ENCODE results near the gene ARHGAP30.
A peak's percentile ranks its signal among the peaks of the same experiment; 100 is the strongest.

ARHGAP30 gene

DNA sequence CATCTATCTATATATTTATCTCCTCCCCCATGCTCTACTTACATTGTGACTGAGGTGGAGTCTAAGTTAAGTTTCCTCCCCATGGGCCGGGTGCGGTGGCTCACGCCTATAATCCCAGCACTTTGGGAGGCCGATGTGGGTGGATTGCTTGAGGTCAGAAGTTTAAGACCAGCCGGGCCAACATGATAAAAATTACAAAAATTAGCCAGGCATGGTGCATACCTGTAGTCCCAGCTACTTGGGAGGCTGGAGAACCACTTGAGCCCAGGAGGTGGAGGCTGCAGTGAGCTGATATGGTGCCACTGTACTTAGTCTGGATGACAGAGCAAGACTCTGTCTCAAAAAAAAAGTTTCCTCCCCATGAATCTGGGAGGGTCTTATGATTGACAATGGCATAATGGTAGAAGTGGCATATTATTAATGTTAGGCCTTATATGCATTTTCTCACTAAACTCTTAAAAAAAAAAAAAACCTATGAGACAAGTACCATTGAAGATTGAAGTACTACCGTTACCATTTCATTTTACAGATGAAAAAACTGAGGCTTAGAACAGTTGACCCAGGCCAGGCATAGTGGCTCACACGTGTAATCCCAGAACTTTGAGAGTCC lies 60.0 kb downstream of the ARHGAP30 start:
- H3K27me3 ChIP-seq (replicated peaks in 2 of 5; ENCODE audit: control insufficient read depth in 4 of 5, insufficient read depth in 5 of 5, low read length in 4 of 5), result no peaks in the 10 kb centered on the region
- H3K4me1 ChIP-seq (ENCODE audit: control extremely low read depth in 1 of 4, control insufficient read depth in 4 of 4, insufficient read depth in 4 of 4, low read length in 3 of 4), result peaks cover 12 to 36% (median 28%) of the 10 kb centered on the region in 4 experiments
- CTCF ChIA-PET, result interaction anchor here (1.2 to 13.2 kb wide), 4 partner anchors 11 to 132 kb away, joined by 4 to 120 read pairs (median 14); partner anchors contain the start of gene F11R
- H3K9me3 ChIP-seq (ENCODE audit: control extremely low read depth in 1 of 5, control insufficient read depth in 4 of 5, insufficient read depth in 2 of 5, low read depth in 1 of 5, low read length in 4 of 5), result no peaks in the 10 kb centered on the region
- peaks cover 0 to 7% (median 1%) of the 10 kb centered on the region in 4 experiments for H3K36me3 ChIP-seq (ENCODE audit: control insufficient read depth in 4 of 4, insufficient read depth in 4 of 4, low read length in 3 of 4)
- H3K27ac ChIP-seq (ENCODE audit: insufficient read depth in 1 of 2, low read depth in 1 of 2, low read length in 2 of 2, poor library complexity in 1 of 2, severe bottlenecking in 2 of 2), result no peak overlapping the region
- 86% methylated on average over 7 of the region's 7 CpGs for WGBS (ENCODE audit: insufficient coverage)
- DNase-seq, result peak in 1 of 3 donors; percentile 33
- POLR2A ChIA-PET, result interaction anchor here (0.7 kb wide), 1 partner anchor 37 kb away, joined by 3 read pairs; no protein-coding TSS in a partner anchor
- H3K4me3 ChIP-seq (ENCODE audit: control insufficient read depth in 1 of 7, extremely low read depth in 1 of 7, insufficient read depth in 4 of 7, low read depth in 2 of 7, low read length in 6 of 7), result no peak overlapping the region

DNA sequence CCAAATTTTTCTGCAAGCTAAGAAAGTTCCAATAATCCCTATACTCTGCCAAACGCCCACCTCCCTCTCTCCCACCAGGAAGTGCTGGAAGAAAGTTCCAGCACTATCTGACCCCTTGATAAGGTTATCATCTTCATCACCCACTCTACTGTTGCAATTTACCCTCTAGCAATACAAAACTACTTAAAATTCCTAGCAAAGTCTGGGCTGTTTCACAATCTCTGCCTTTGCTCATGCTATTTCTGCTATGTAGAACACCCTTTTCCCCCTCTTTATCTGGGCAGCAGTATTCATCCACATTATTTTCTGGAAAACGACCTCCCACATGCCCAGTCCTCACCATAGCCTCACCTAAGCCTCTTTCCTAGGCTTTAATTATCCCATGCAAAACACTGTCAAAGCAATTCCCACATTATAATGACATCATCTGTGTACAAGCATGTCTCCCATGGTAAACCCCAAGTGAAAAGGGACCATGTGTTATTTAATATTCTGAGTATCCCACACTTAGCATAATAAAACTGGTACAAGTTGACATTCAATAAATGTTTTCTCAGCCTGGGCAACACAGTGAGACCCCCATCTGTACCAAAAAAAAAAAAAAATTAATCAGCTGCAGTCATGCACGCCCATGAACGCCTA lies 60.7 kb downstream of the ARHGAP30 start:
- POLR2A ChIA-PET, result no interaction called here
- 100% methylated on average over 2 of the region's 4 CpGs for WGBS (ENCODE audit: insufficient coverage)
- CTCF ChIA-PET, result interaction anchor here (1.1 to 13.2 kb wide), 4 partner anchors 12 to 132 kb away, joined by 3 to 120 read pairs (median 12); no protein-coding TSS in a partner anchor
- Histone ChIP-seq H3K27ac (ENCODE audit: insufficient read depth in 1 of 2, low read depth in 1 of 2, low read length in 2 of 2, poor library complexity in 1 of 2, severe bottlenecking in 2 of 2) (no peak overlapping the region), H3K4me3 (ENCODE audit: control insufficient read depth in 1 of 7, extremely low read depth in 1 of 7, insufficient read depth in 4 of 7, low read depth in 2 of 7, low read length in 6 of 7) (no peak overlapping the region), H3K36me3 (ENCODE audit: control insufficient read depth in 4 of 4, insufficient read depth in 4 of 4, low read length in 3 of 4) (peaks cover 0 to 7% (median 1%) of the 10 kb centered on the region in 4 experiments), H3K4me1 (ENCODE audit: control extremely low read depth in 1 of 4, control insufficient read depth in 4 of 4, insufficient read depth in 4 of 4, low read length in 3 of 4) (peaks cover 10 to 30% (median 22%) of the 10 kb centered on the region in 4 experiments), H3K9me3 (ENCODE audit: control extremely low read depth in 1 of 5, control insufficient read depth in 4 of 5, insufficient read depth in 2 of 5, low read depth in 1 of 5, low read length in 4 of 5) (no peaks in the 10 kb centered on the region), H3K27me3 (replicated peaks in 2 of 5; ENCODE audit: control insufficient read depth in 4 of 5, insufficient read depth in 5 of 5, low read length in 4 of 5) (no peaks in the 10 kb centered on the region)
- DNase-seq, result no peak

DNA sequence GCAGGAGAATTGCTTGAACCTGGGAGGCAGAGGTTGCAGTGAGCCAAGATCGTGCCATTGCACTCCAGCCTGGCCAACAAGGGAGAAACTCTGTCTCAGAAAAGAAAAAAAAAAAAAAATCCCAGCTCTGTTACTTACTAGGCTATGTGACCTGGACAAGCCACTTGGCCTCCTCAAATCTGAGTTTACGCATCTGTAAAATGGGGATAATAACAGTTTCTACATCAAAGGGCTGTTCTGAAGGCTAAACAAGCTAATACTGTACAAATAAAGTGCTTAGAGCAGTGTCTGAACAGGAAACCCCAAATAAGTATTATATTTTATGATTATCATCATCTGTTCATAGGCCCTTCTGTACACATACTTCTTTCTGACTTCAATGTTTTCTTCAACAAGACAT lies 62.3 kb downstream of the ARHGAP30 start:
- Histone ChIP-seq H3K27me3 (replicated peaks in 2 of 5; ENCODE audit: control insufficient read depth in 4 of 5, insufficient read depth in 5 of 5, low read length in 4 of 5) (no peaks in the 10 kb centered on the region), H3K27ac (ENCODE audit: insufficient read depth in 1 of 2, low read depth in 1 of 2, low read length in 2 of 2, poor library complexity in 1 of 2, severe bottlenecking in 2 of 2) (no peak overlapping the region), H3K9me3 (ENCODE audit: control extremely low read depth in 1 of 5, control insufficient read depth in 4 of 5, insufficient read depth in 2 of 5, low read depth in 1 of 5, low read length in 4 of 5) (no peaks in the 10 kb centered on the region), H3K4me3 (ENCODE audit: control insufficient read depth in 1 of 7, extremely low read depth in 1 of 7, insufficient read depth in 4 of 7, low read depth in 2 of 7, low read length in 6 of 7) (no peak overlapping the region), H3K4me1 (ENCODE audit: control extremely low read depth in 1 of 4, control insufficient read depth in 4 of 4, insufficient read depth in 4 of 4, low read length in 3 of 4) (peaks cover 4 to 14% (median 7%) of the 10 kb centered on the region in 4 experiments), H3K36me3 (ENCODE audit: control insufficient read depth in 4 of 4, insufficient read depth in 4 of 4, low read length in 3 of 4) (peaks cover 0 to 7% (median 1%) of the 10 kb centered on the region in 4 experiments)
- POLR2A ChIA-PET, result no interaction called here
- DNase-seq, result no peak
- WGBS (ENCODE audit: insufficient coverage), result 100% methylated on average over 1 of the region's 2 CpGs
- CTCF ChIA-PET, result interaction anchor here (1.1 to 13.2 kb wide), 3 partner anchors 10 to 32 kb away, joined by 5 to 120 read pairs (median 7); partner anchors contain the start of gene TSTD1

DNA sequence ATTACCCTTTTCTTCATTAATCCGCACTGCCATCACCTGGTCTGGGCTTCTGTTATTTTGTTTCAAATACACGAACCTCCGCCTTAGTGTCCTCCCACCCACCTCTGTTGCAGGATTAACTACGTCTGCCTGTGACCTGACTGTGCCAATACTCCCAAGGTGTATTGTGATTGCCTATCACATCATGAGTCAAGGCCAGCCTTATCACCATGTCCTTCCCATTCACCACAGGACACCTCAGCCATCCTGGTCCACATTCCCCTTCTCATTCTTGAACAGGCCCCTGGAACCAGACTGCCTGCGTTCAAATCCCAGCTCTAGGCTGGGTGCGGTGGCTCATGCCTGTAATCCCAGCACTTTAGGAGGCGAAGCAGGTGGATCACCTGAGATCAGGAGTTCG lies 63.1 kb downstream of the ARHGAP30 start:
- no peak overlapping the region for H3K4me3 ChIP-seq (ENCODE audit: control insufficient read depth in 1 of 7, extremely low read depth in 1 of 7, insufficient read depth in 4 of 7, low read depth in 2 of 7, low read length in 6 of 7)
- 98% methylated on average over 5 of the region's 8 CpGs for WGBS (ENCODE audit: insufficient coverage)
- H3K9me3 ChIP-seq (ENCODE audit: control extremely low read depth in 1 of 5, control insufficient read depth in 4 of 5, insufficient read depth in 2 of 5, low read depth in 1 of 5, low read length in 4 of 5), result no peaks in the 10 kb centered on the region
- peaks cover 0 to 7% (median under 1%) of the 10 kb centered on the region in 4 experiments for H3K4me1 ChIP-seq (ENCODE audit: control extremely low read depth in 1 of 4, control insufficient read depth in 4 of 4, insufficient read depth in 4 of 4, low read length in 3 of 4)
- H3K27ac ChIP-seq (ENCODE audit: insufficient read depth in 1 of 2, low read depth in 1 of 2, low read length in 2 of 2, poor library complexity in 1 of 2, severe bottlenecking in 2 of 2), result no peak overlapping the region
- ChIA-PET POLR2A (no interaction called here), CTCF (interaction anchor here (0.7 to 13.2 kb wide), 6 partner anchors 9 to 92 kb away, joined by 3 to 120 read pairs (median 6); partner anchors contain the start of genes KLHDC9 and TSTD1)
- no peak for DNase-seq
- H3K27me3 ChIP-seq (replicated peaks in 2 of 5; ENCODE audit: control insufficient read depth in 4 of 5, insufficient read depth in 5 of 5, low read length in 4 of 5), result no peaks in the 10 kb centered on the region
- H3K36me3 ChIP-seq (ENCODE audit: control insufficient read depth in 4 of 4, insufficient read depth in 4 of 4, low read length in 3 of 4), result peaks cover 0 to 7% (median 3%) of the 10 kb centered on the region in 4 experiments

DNA sequence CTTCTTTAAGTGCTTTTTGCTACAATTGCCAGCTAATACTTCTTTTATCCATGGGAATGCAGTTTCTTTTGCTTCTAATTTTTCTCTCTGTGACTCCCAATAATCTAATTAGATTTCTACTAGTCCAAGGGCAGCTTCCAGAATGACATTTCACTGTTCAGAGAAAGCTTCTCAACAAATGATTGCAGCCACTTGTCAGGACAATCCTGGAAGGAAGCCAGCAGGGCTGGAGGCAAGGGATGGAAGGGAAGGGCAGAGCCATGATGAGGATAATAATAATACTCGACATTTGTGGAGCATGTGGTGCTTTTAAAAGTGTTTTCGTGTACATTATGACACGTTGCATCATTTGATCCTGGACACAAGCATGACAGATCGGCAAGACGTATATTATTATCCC lies 68.2 kb downstream of the ARHGAP30 start:
- DNase-seq, result no peak
- CTCF ChIA-PET, result interaction anchor here (1.2 to 8.6 kb wide), 5 partner anchors 9 to 96 kb away, joined by 3 to 120 read pairs (median 5); partner anchors contain the start of gene KLHDC9
- Histone ChIP-seq H3K9me3 (ENCODE audit: control extremely low read depth in 1 of 5, control insufficient read depth in 4 of 5, insufficient read depth in 2 of 5, low read depth in 1 of 5, low read length in 4 of 5) (no peaks in the 10 kb centered on the region), H3K36me3 (ENCODE audit: control insufficient read depth in 4 of 4, insufficient read depth in 4 of 4, low read length in 3 of 4) (peaks cover 14 to 38% (median 30%) of the 10 kb centered on the region in 4 experiments), H3K4me1 (ENCODE audit: control extremely low read depth in 1 of 4, control insufficient read depth in 4 of 4, insufficient read depth in 4 of 4, low read length in 3 of 4) (peaks cover 0 to 6% (median 5%) of the 10 kb centered on the region in 4 experiments), H3K4me3 (ENCODE audit: control insufficient read depth in 1 of 7, extremely low read depth in 1 of 7, insufficient read depth in 4 of 7, low read depth in 2 of 7, low read length in 6 of 7) (no peak overlapping the region), H3K27ac (ENCODE audit: insufficient read depth in 1 of 2, low read depth in 1 of 2, low read length in 2 of 2, poor library complexity in 1 of 2, severe bottlenecking in 2 of 2) (no peak overlapping the region), H3K27me3 (replicated peaks in 2 of 5; ENCODE audit: control insufficient read depth in 4 of 5, insufficient read depth in 5 of 5, low read length in 4 of 5) (no peaks in the 10 kb centered on the region)
- 96% methylated on average over 3 of the region's 5 CpGs for WGBS (ENCODE audit: insufficient coverage)
- POLR2A ChIA-PET, result interaction anchor here (0.5 kb wide), 1 partner anchor 13 kb away, joined by 10 read pairs; no protein-coding TSS in a partner anchor

DNA sequence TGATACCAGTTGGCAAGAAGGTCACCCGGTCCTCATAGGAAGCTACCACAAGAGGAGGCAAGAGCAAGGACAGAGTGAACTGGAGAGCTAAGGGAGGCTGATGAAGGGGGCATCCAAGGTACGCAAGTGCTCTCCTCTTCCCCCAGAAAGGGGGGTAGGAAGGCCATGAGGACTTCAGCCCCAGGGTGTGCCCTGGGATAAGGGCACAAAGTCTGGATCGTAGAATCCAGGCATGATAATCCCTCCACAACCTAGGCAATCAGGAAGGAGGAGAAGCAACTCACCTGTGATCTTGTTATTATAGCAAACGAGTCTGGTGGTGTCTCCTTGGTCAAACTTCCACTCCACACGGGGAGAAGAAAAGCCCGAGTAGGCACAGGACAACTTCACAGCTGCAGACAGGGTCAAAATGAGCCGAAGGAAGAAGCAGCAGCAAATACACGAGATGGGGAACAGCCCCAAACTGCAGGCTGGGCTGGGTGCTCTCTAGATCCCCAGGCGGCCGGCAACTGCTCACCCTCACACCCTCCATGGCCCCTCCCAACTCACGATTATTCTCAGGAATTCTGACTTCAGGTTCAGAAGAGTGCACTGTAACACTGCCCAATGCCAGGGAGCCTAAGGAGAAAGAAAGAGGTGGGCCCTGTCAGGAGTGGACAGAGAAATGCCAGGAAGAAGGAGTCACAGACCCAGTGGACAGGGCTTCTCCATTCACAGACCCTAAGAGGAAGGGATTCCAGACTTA lies 68.8 kb downstream of the ARHGAP30 start:
- POLR2A ChIA-PET, result interaction anchor here (0.5 to 1.4 kb wide), 3 partner anchors 13 to 20 kb away, joined by 3 to 10 read pairs (median 3); partner anchors contain the start of gene F11R
- no peak overlapping the region for H3K4me3 ChIP-seq (ENCODE audit: control insufficient read depth in 1 of 7, extremely low read depth in 1 of 7, insufficient read depth in 4 of 7, low read depth in 2 of 7, low read length in 6 of 7)
- no peaks in the 10 kb centered on the region for H3K9me3 ChIP-seq (ENCODE audit: control extremely low read depth in 1 of 5, control insufficient read depth in 4 of 5, insufficient read depth in 2 of 5, low read depth in 1 of 5, low read length in 4 of 5)
- CTCF ChIA-PET, result interaction anchor here (1.2 to 8.6 kb wide), 9 partner anchors 9 to 97 kb away, joined by 3 to 120 read pairs (median 9); partner anchors contain the start of genes F11R, KLHDC9 and TSTD1
- H3K36me3 ChIP-seq (ENCODE audit: control insufficient read depth in 4 of 4, insufficient read depth in 4 of 4, low read length in 3 of 4), result peaks cover 14 to 35% (median 30%) of the 10 kb centered on the region in 4 experiments
- DNase-seq, result no peak
- peaks cover 0 to 6% (median 5%) of the 10 kb centered on the region in 4 experiments for H3K4me1 ChIP-seq (ENCODE audit: control extremely low read depth in 1 of 4, control insufficient read depth in 4 of 4, insufficient read depth in 4 of 4, low read length in 3 of 4)
- no peak overlapping the region for H3K27ac ChIP-seq (ENCODE audit: insufficient read depth in 1 of 2, low read depth in 1 of 2, low read length in 2 of 2, poor library complexity in 1 of 2, severe bottlenecking in 2 of 2)
- WGBS (ENCODE audit: insufficient coverage), result 98% methylated on average over 7 of the region's 11 CpGs
- no peaks in the 10 kb centered on the region for H3K27me3 ChIP-seq (replicated peaks in 2 of 5; ENCODE audit: control insufficient read depth in 4 of 5, insufficient read depth in 5 of 5, low read length in 4 of 5)

All from common myeloid progenitor, CD34-positive (primary cell).